DMS53 (cell line): Measurements from ENCODE around the gene TMEM121.

ENCODE experiments used
- DNase-seq: peaks from one replicate; lab custom pipeline; 2025; lab: John Stamatoyannopoulos, UW

Gene TMEM121

GRCh38 chr14:105498430-105499255 lies 27.7 kb upstream of the TMEM121 start:
- no peak for DNase-seq

DNA sequence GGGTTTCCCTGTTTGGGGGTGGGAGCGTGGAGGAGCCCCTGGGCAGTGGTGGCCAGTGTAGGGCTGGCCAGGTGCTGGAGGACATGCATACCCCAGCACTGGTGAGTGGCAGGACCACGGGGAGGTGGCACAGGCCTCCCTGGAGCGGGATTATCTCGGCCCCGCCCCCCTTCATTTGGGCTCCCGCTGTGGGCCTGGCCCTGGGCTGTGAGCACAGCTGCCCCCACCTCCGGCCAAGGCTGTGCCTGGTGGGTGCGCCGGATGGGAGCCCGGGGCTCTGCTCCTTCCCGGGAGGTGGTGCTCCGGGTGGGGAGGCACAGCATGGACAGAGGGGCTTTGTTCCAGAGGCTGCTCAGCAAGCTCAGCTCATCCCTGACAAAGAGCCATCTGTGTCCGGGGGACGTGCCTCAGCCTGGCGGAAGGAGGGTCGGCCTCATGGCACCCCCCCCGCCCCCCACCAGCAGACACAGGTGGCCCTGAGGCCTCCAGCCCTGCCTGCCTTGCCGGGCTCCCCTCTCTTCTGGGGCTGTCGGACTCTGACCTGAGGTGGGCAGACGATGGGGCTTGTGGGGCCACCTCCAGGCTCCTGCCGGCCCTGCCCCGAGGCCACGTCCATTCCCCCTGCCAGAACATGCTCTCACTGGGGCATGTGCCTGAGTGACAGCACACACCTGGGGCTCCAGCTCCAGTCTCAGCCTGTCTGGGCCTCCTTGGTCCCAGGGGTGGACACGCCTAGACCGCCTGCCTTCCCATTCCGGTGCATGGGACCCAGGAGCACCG lies 26.9 kb upstream of the TMEM121 start:
- no peak for DNase-seq

- no peak for DNase-seq
Measured at GRCh38 chr14:105500036-105500725, 26.2 kb upstream of the TMEM121 start.

DNA sequence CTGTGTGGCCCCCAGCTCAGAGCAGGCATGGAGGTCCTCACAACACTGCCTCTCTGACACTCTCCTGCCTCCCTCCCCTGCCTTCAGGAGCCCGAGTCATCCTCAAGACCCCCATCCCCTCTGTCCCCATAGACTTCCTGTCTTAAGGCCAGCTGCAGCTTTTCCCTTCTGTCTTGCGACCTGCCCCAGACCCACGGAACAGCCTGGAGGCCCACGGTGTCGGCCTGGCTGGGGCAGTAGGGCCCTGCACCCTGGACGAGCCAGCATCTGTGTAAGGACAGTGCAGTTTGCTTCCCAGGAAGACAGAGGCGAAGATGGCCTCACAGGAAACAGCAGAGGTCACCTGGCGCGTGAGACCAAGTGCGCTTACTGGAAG lies 25.7 kb upstream of the TMEM121 start:
- no peak for DNase-seq

- no peak for DNase-seq
Measured at GRCh38 chr14:105501504-105502291, 24.7 kb upstream of the TMEM121 start.

GRCh38 chr14:105502446-105503295 lies 23.7 kb upstream of the TMEM121 start:
- no peak for DNase-seq

DNA sequence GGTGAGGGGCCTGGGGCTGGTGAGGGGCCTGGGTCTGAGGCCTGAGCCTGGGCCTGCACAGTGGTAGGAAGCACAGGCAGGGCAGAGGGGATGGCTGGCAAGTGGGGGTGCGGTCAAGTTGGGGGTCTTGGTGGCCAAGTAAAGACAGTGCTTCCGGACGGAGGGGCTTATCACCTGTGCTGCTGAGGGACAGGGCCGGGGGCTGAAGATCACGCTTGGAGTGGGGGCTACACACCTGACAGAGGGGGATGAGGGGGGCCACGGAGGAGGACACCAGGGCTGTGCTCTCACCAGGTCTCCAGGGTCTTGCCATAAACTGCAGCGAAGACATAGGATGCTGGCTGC lies 23.1 kb upstream of the TMEM121 start:
- DNase-seq, result no peak

DNA sequence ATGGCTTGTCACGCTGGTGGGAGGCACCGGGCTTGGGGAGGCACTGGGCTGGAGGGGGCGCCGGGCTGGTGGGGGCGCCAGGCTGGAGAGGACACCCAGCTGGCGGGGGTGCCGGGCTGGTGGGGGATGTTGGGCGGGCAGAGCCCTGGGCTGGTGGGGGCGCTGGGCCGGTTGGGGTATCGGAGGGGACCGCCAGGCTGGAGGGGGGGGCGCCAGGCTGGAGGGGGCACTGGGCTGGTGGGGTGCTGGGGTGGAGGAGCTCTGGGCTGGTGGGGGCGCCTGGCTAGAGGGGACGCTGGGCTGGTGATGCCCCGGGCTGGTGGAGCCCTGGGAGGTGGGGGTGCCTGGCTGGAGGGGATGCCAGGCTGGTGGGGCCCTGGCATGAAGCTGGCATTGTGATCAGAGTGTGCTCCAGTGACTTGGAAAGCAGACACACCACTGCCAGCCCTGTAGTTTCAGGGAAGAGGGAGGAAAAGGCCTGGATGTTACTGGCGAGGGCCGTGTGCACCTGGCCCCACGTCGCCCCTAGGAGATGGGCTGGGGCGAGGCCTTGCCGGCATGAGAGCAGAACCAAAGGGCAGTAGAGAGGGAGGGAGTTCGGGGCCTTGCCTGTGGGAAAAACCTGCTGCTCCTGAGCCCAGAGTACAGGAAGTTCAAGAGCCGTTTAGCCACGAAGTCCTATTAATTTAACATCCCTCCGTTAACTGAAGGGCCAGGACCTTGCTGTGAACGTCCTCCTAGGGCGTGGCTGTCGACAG lies 22.3 kb upstream of the TMEM121 start:
- DNase-seq, result no peak

DNA sequence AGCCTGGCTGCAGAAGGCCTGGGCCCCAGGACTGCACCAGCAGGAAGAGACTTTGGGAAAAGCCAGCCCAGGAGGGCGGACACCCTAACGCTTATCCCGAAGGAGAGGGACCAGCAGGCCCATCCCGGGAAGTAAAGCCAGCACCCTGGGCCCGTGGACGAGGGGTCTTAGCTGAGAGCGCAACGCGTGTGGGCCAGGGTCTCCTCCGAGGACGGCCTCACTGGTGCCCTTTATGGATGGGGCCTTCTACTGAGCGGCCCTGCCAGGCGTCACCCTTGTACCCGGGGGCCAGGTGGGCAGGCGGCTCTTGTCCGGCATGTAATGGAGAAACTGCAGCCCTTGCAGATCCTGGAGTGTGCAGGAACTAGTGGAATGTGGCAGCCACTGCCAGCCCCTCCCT lies 21.3 kb upstream of the TMEM121 start:
- no peak for DNase-seq

- no peak for DNase-seq
Measured at GRCh38 chr14:105507247-105507646, 19.1 kb upstream of the TMEM121 start.

GRCh38 chr14:105508069-105508468 lies 18.3 kb upstream of the TMEM121 start:
- DNase-seq, result no peak

- DNase-seq, result no peak
Measured at GRCh38 chr14:105508601-105509000, 17.8 kb upstream of the TMEM121 start.

DNA sequence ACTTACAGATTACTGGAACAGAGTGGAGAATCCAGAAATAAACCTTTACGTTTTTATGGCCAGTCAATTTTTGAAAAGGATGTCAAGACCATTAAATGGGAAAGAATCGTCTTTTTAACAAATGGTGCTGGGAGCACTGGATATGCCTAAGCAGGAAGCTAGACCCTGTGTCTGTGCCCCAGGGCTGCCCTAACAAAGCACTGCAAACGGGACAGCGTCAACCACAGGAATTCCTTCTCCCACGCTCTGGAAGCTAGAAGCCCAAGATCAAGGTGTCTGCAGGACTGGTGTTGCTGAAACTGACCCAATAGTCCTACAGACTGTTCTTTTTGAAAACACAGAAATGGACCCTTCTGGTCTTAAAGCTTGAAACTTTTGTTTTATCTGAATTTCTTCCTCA lies 9.3 kb upstream of the TMEM121 start:
- no peak for DNase-seq

- no peak for DNase-seq
Measured at GRCh38 chr14:105519946-105520698, 6.3 kb upstream of the TMEM121 start.

GRCh38 chr14:105525326-105525725 lies 1.1 kb upstream of the TMEM121 start:
- no peak for DNase-seq

DNA sequence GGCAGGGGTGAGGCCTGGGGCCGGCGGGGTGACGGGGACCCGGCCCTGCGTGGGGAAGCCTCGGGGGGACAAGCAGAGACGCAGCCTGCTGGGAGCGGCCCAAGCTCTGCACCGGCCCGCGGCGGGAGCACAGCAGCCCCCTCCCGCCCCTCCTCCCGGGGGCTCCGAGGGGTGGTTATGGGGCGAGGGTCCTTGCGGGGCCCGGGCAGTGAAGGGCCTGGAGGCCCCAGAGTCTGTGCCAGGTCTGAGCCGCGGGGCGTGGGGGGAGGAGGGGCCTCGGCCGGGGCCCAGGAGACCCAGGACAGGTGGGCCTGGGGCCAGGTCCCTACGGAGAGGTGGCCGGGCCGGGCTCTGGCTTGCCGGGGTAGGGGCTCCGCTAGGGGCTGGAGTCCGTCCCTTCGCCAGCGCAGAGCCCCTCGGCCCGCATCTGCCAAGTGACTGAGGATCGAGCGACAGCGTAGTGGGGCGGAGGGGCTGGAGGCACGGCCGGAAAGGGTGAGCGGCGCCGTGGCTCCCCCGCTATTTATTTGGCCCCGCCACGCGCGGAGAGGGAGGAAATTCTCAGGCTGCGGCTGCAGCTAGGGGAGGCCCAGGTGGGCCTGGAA lies 495 bp downstream of the TMEM121 start:
- no peak for DNase-seq

GRCh38 chr14:105527381-105527825 lies 1.0 kb downstream of the TMEM121 start:
- DNase-seq, result no peak

DNA sequence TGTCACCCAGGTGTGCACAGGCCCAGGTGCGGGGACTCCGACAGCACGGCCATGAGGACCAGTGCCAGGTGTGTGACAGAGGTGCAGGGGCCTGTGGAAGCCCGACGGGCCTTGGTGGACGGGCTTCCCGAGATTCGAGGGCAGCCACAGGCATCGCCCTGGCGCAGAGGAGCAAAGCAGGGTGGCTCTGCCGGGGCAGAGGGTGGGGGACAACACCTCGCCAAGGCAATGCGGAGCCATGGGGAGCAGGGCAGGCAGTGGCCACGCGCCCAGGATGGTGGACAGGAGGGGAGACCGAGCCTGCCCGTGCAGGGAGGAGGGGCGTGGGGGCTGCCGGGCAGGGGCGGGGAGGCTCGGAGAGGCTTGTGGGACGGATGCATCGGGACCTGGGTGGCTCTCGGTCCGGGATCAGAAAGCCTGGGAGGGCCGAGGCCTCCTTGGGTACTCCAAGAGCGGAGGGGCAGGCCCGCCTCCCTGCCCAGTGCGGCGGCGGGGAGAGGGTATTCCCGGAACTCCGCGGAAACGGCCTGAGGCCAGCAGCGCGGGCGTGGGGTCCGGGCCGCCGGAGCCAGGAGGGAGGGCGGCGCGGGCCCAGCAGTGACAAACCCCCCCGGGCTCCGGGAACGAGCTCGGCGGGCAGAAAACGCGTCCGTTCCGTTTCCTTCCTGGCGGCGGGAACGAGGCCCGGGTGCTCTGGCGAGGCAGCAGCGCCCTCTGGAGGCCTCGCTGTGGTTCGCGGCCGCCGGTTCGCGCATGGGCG lies 1.6 kb downstream of the TMEM121 start:
- peak; percentile 71 for DNase-seq
